Uterus (tissue), 2 donors: ENCODE measurements around the gene C1orf21.

Experiments used
- CTCF ChIP-seq, 4 experiments: fragments of 200-600 bp in 2 of 4; fragments of 450-650 bp in 2 of 4; sonication (generic) in 2 of 4; IDR thresholded peaks; one replicate each; pipeline ENCODE4 v1.5.1; 2016 to 2019; ENCODE audit warnings: antibody characterized with exemption in 4 of 4, mild to moderate bottlenecking in 2 of 4, moderate library complexity in 1 of 4
- POLR2A ChIP-seq, 2 donors: fragments of 450-650 bp; IDR thresholded peaks; one replicate each; pipeline ENCODE4 v1.6.1; 2016; ENCODE audit warnings: antibody characterized with exemption in 2 of 2, mild to moderate bottlenecking in 1 of 2, moderate library complexity in 1 of 2

GRCh38 chr1:184623404-184623803, 236.6 kb downstream of the C1orf21 start:
- TF ChIP-seq POLR2A (IDR thresholded peaks at IDR 0.05) (no peak), CTCF (IDR thresholded peaks at IDR 0.05) (no peak)
